Measurements from ENCODE around the gene FOXL3. TPM values are rescaled to one million over a fixed set of nuclear protein-coding genes. Genes with fewer than 3 reads are reported as not detected.

Gene FOXL3
- total RNA-seq, 1 experiment from 2014 or later = not detected

- Histone ChIP-seq H3K4ac (ENCODE audit: low read depth, low read length) (no peak overlapping the region), H2BK12ac (ENCODE audit: insufficient read length, low read depth, low read length) (no peak overlapping the region), H4K8ac (replicated peaks; ENCODE audit: insufficient read length, low read depth, low read length) (no peak overlapping the region), H2BK120ac (ENCODE audit: low read depth, low read length, poor library complexity, severe bottlenecking) (no peak overlapping the region), H3K18ac (ENCODE audit: insufficient read length, low read depth, low read length) (no peak overlapping the region), H2BK5ac (ENCODE audit: insufficient read length, low read length) (no peak overlapping the region), H4K91ac (ENCODE audit: insufficient read length, low read depth, low read length) (no peak overlapping the region), H2BK15ac (ENCODE audit: low read depth, low read length) (no peak overlapping the region), H3K4me1 (ENCODE audit: insufficient read depth, low read length) (no peaks in the 10 kb centered on the region), H3K23me2 (ENCODE audit: insufficient read length, low read depth, low read length, poor library complexity, severe bottlenecking) (no peaks in the 10 kb centered on the region), H3K14ac (ENCODE audit: insufficient read depth, low read length) (no peak overlapping the region), H3K9ac (ENCODE audit: extremely low read depth, insufficient read length, low read length) (no peak overlapping the region), H3K4me2 (ENCODE audit: insufficient read depth, insufficient read length, low read length) (no peak overlapping the region), H3K27me3 (ENCODE audit: insufficient read depth, low read length) (no peaks in the 10 kb centered on the region), H3K23ac (ENCODE audit: insufficient read length, low read depth, low read length) (no peak overlapping the region), H3K79me1 (ENCODE audit: insufficient read depth, low read depth, low read length, poor library complexity, severe bottlenecking) (no peaks in the 10 kb centered on the region), H3K9me3 (ENCODE audit: control insufficient read depth, low read depth, low read length) (peaks cover 44% of the 10 kb centered on the region), H3K27ac (ENCODE audit: insufficient read length, low read depth, low read length) (no peak overlapping the region), H3K56ac (ENCODE audit: insufficient read length, low read depth, low read length) (no peak overlapping the region), H2AFZ (ENCODE audit: low read length) (no peak overlapping the region), H3K79me2 (ENCODE audit: insufficient read depth, low read length) (no peaks in the 10 kb centered on the region), H4K20me1 (ENCODE audit: control insufficient read depth, insufficient read depth, insufficient read length) (no peaks in the 10 kb centered on the region), H4K5ac (ENCODE audit: insufficient read length, low read depth, low read length) (no peak overlapping the region), H2AK5ac (ENCODE audit: insufficient read length, low read length) (no peak overlapping the region), H3T11ph (ENCODE audit: low read length) (no peak overlapping the region), H2BK20ac (ENCODE audit: low read depth, low read length, poor library complexity, severe bottlenecking) (no peak overlapping the region)
- no peak for TF ChIP-seq CTCF (conservative IDR thresholded peaks at IDR 0.05)
- peaks cover 57 to 80% of the 10 kb centered on the region in 2 experiments for H3K9me3 Mint-ChIP-seq
- no peaks in the 10 kb centered on the region for H3K4me1 Mint-ChIP-seq
- no CpG with 5 or more reads among the region's 31 CpGs for WGBS (ENCODE audit: extremely low coverage, insufficient read length, low lambda C conversion rate)
- H3K4me3 Mint-ChIP-seq = no peak overlapping the region
- peaks cover 14% of the 10 kb centered on the region for H3K27me3 Mint-ChIP-seq (ENCODE audit: low read depth)
- no peak overlapping the region for H3K27ac Mint-ChIP-seq
- H3K36me3 Mint-ChIP-seq (ENCODE audit: insufficient read depth in 1 of 3, low read depth in 3 of 3) = peaks cover 79 to 86% (median 81%) of the 10 kb centered on the region in 3 experiments
- no peak for DNase-seq
These were observed 31.3 kb upstream of the FOXL3 start for GRCh38 chr7:258476-259190.
